ENCODE data around the gene CTPS1.

Gene CTPS1, protein sequence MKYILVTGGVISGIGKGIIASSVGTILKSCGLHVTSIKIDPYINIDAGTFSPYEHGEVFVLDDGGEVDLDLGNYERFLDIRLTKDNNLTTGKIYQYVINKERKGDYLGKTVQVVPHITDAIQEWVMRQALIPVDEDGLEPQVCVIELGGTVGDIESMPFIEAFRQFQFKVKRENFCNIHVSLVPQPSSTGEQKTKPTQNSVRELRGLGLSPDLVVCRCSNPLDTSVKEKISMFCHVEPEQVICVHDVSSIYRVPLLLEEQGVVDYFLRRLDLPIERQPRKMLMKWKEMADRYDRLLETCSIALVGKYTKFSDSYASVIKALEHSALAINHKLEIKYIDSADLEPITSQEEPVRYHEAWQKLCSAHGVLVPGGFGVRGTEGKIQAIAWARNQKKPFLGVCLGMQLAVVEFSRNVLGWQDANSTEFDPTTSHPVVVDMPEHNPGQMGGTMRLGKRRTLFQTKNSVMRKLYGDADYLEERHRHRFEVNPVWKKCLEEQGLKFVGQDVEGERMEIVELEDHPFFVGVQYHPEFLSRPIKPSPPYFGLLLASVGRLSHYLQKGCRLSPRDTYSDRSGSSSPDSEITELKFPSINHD

DNA sequence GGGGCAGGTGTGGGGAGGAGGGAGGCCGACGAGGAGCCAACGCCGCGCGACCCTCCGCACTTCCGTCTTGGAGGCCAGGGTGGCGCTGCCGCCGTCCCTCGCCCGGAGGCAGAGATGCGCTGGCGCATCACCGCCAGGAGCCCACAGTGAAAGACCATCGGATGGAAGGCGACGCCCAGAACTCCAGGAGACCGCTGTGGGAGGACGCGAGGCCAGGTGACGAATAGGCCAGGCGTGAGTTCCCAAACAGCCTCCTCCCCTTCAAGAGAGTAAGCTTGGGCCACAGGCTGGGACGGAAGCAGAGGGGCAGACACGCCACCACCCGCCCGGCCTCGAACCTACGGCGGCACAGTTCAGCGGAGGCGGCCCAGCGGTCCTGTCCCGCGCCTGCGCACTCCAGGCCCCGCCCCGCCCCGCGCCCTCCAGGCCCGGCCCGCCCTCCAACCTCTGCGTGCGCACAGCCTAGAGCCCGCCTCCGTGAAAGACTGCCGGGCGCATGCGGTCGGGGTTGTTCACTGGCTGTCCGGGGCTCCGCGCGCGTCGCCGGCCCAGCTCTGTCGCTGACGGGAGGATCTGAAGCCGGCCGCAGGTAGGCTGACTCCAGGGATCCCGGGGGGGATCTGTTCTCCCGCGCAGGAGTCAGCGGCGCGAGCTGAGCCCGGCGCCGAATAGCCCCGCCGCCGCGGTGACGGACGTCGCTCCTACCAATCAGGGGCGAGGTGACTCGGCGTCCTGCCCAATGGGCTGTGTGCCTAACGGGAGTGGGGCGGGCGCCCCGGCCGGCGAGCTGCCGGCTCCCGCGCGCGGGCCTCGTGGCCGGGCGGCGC, at the start of gene CTPS1:
Gene CTPS1, plus strand, starts transcription at position 456 of the 827 bp plus-strand sequence. CDS start 3,595 bp downstream, outside the sequence.
- DNase-seq (ENCODE audit: low read depth): peak; percentile 95

DNA sequence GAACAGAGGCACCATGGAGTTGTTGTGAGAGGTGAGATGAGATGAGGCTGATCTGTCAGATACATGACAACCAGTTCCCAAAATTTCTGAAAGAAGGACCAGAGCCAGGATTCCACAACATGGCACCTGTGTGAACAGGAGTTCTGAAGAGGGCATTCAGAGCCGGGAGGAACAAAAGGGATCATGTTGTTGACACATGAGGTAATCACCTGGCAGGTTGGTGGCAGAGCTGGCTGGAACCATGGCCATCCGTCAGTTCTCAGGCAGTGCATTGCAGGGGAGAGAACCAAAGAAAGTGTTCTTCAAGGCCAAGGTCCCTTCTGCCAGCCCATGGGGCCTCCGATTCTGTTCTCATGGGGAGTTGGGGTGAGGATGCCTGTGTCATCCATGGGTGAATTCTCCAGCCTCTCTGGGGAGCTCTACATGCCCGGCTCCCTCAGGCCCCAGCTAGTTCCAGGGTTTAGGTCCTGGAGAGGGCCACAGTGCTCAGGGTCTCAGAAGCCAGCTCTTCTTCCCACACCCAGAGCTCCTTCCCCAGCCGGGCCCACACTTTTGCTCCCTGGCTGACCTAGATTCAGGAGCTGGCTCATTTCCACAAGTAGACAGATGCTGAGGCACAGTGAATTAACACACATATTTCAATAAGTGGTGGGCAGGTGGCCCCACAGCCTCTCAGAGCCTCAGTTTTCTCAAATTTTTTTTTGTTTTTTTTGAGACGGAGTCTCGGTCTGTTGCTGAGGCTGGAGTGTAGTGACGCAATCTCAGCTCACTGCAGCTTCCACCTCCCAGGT, 49.1 kb upstream of the CTPS1 start:
- no peak for DNase-seq (ENCODE audit: low read depth)

DNA sequence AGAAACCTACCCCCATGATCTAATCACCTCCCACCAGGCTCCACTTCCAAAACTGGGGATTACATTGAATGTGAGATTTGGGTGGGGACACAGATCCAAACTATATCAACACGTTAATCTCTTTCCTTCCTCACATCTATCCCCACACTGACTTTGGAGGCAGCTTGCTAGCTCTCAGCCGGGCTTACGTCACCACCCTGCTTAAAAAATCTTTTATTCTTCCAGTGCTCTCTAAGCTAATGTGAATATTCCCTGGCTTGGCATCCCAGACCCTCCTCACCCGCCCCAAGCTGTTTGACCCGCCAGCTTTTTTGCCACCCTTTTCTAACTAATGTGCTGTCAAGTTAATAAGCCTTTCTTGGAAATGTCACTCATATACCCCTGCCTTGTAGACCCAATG, 47.9 kb upstream of the CTPS1 start:
- no peak for DNase-seq (ENCODE audit: low read depth)

DNA sequence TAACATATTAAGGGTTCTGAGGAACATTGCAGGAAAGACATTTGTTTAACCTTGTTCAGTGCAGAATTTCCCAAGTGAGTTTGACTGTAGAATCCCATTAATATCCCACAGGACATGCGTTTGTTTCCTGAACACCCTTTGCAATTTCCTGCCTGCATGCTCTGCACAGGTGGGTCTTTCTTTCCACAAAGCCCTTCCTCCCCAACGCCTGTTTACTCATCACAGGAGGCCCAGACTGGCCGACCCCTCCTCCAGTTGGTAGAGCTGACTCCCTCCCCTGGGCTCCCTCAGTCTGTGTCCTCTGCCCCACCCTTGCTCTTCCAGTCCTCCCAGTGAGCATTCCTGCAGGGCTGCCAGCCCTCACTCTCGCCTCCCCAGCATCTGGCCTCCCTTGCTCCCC, 47.5 kb upstream of the CTPS1 start:
- no peak for DNase-seq (ENCODE audit: low read depth)

DNA sequence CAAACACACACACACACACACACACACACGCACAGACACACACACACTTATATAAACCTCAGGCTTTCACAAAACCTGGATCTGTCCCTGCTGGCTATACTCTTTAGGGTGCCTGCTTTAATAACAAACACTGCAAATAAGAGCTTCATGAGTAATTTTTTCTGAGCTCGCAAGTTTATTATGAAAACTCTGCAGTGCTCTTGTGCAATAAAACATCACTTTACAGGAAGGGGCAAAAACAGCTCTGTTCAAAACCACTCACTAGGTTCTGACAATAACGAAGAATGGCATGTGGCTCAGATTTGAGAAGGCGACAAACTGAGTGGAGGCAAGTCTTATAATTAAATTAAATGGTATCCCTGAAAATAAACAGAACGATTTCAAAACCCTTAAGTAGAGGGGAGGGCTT, 42.6 kb upstream of the CTPS1 start:
- DNase-seq (ENCODE audit: low read depth): peak; percentile 84

DNA sequence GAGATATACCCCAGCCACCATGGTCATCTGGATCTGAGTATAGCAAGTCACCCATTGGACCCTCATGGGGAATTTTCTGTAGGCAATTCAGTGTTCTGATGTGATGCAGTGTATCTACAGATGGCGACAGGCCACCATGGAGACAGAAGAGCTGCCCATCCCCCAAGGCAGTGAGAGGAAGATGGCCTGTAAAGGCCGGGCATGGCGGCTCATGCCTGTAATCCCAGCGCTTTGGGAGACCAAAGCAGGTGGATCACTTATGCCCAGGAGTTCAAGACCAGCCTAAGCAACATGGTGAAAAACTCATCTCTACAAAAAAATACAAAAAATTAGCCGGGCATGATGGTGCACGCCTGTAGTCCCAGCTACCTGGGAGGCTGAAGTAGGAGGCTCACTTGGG, 41.1 kb upstream of the CTPS1 start:
- DNase-seq (ENCODE audit: low read depth): no peak

DNA sequence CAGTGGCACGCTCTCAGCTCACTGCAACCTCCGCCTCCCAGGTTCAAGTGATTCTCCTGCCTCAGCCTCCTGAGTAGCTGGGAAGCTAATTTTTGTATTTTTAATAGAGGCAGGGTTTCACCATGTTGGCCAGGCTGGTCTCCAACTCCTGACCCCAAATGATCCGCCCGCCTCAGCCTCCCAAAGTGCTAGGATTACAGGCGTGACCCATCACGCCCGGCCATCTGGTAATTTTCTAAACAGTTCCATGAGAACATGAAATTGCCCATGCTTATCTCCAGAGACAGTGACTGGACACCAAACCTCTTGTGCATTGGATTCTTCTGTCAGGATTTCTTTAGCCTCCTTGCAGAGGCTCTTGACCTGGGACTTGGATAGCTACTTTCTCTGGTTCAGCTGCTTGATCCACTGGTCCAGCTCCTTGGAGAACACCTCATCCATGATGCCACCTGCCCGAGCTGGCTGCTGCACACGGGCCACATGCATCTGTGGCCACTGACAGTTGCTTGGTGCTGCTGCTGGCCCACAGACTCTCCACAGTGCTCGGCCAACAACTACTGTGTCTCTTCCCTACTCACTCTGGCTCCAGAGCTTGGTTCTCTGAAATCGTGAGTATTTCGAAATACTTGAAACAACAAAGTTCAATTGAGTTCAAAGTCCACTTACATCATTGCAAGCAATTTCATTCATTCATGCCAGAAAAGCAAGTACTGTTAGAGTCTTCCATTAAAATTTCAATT, 40.0 kb upstream of the CTPS1 start:
- DNase-seq (ENCODE audit: low read depth): peak; percentile 66

DNA sequence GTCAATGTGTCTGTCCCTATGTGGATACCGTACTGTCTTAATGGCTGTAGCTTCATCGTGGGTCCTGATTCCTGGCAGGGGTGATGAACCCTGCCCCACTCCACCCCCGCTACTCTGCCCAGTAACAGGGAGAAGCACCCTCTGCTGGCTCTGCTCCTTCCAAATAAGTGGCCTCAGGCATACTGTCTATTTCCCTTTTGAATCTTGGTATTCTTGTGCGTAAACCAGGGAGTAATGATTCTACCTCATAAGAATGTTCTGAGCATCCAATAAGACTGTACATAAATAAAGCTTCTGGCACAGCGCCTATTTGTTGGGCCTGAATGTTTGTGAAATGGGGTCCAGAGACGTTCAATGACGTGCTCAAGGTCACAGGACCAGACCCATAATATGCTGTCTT, 35.2 kb upstream of the CTPS1 start:
- DNase-seq (ENCODE audit: low read depth): peak; percentile 96

DNA sequence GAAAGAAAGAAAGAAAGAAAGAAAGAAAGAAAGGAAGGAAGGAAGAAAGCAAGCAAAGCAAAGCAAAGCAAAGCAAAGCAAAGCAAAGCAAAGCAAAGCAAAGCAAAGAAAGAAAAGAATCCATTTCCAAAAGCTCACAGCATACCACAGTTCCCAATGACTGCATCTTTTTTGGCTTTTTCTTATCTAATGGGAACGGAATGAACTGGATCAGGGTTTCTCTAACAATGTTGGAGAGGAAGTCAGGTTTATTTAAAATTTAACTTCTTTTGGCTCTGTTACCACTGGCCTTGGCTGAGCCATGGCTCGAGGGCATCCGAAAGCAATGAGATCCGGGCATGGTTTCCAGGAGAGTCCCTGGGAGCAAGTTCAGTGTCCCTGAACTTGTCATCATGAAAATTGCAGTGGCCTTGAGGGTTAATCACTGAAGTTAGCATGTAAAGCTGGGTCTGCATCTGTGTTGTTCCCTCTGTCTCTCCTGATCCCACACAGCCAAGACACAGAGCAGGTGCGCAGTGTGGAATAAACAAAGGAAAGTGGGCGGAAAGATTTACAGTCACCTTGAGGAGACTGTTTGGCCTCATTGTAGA, 34.6 kb upstream of the CTPS1 start:
- DNase-seq (ENCODE audit: low read depth): peak; percentile 88

DNA sequence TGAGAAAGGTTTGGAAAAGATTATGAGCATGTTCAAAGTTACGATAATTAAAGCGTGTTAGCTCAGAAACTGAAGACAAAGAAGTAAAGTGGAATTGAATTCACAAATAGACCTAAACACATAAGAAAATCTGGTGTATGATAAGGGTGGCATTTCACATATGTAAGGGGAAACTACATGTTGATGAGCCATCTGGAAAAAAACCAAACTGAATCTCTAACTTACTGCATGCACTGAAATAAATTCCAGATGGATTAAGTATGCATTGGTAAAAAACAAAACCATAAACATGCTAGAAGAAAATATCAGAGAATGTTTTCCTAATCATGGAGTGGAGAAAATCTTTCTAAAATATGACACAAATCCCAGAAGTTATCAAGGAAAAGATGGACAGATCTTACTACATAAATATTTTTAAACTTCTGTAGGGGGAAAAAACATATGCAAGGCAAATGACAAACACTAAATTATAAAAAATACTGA, 34.0 kb upstream of the CTPS1 start:
- peak; percentile 61 for DNase-seq (ENCODE audit: low read depth)

DNA sequence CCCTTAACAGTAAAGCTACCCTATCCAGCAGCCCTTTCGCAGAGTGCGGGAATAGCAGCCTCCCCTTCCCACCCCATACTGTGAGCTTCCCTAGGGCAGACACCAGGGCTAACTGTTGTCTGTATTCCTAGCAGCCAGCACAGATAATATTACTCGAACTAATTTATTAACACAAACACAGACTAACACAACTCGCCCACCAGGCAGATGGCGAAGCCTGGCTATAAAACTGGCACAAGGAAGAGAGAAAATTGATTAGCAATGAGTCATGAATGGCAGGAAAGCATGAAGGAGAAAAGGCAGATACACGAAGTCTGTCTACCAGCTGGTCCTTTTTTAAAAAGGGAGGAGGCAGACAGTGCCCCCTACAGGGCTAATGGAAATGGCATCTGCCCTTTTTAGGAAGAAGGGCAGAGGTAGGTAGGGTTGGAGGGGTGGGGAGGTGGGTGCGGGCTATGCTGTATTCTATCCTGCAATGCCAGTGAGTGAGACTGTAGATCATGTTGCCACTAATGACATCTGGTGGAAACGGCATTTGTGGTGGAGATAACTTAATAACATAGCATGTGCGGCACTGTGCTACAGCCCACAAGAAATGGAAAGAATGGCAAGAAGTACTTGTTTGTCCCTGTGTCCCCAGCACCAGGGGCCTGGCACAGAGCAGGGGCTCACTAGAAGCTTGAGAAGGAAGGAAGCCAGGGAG, 30.6 kb upstream of the CTPS1 start:
- peak; percentile 79 for DNase-seq (ENCODE audit: low read depth)

DNA sequence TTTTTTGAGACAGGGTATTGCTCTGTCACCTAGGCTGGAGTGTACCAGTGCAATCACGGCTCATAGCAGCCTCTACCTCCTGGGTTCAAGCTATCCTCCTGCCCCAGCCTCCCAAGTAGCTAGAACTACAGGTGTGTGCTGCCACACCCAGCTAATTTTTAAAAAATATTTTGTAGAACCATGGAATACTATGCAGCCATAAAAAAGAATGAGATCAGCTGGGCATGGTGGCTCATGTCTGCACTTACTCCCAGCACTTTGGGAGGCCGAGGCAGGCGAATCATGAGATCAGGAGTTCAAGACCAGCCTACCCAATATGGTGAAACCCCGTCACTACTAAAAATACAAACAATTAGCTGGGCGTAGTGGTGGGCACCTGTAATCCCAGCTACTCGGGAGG, 29.9 kb upstream of the CTPS1 start:
- DNase-seq (ENCODE audit: low read depth): no peak

DNA sequence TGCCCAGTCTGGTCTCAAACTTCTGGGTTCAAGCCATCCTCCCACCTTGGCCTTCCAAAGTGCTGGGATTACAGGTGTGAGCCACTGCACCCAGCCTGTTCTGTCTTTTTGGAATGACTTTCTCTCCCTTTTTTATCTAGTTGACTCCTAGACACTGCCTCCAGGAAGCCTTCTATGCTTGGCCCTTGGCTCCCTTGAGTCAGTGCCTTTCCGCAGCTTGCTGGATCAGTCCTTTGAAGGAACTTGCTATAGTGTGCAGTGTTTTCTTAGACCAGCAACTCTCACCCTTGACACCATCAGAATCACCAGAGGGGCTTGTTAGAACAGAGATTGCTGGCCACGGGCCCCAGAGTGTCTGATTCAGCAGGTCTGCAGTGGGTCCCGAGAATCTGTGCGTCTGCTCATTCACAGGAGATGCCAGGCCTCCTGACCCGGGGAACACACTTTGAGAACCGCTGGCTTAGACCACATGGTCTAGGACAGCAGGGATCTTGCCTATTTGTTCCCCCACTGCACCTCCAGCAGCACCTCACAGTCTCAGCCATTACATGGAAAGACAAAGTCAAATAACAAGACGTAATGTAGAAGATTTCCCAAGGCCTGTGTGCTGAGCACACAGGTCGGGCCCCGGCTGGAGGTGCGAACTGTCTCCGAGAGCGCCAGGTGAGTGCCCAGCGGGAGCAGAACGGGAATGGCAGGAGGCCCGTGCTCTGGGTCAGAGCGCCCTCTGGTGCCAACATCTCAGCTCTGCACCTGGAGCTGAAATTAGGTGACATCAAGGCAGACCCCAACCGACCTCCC, 27.4 kb upstream of the CTPS1 start:
- peak; percentile 60 for DNase-seq (ENCODE audit: low read depth)

DNA sequence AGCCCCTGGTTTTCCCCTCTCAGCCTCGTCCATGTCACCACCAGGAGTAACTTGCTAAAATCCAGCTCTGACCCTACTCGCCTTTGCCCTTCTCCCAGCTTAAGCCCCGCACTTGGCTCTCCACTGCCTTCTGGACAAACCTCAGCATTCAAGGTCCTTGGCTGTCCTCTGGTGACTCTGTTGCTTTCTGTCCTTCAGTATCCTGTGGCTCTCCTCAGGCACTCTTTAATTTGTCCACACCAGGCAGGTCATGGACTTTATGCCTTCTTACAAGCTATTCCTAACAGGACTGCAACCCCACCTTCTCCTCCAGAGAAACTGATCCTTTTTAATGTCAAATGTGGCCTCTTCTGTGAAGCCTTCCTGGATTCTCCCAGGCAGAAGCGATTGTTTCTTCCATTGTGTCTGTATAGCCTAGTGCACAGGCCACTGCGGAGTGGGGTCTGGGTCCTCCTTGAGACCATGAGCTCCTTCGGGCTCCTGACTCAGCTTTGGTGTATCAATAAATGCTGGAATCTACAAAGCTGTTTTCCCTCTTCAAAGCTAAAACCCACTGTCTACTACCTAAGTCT, 26.7 kb upstream of the CTPS1 start:
- DNase-seq (ENCODE audit: low read depth): no peak

DNA sequence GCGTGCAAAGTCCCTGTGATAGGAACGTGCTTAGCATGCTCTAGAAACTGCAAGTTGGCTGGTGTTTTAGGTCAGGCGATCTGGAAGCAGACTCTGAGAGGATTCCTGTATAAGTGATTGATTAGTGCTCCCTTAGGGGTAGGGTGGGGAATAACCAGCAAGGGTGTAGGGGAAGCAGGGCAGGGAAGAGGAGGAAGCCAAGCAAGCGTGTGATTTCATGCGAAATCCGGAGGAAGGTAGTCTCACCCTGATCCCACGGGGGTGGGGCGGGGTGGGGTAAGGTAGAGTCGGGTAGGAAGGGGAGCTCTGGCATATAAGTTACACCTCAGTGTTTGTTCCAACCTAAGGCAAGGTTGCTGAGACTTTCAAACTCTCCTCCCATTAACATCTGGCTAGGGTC, 24.9 kb upstream of the CTPS1 start:
- no peak for DNase-seq (ENCODE audit: low read depth)

DNA sequence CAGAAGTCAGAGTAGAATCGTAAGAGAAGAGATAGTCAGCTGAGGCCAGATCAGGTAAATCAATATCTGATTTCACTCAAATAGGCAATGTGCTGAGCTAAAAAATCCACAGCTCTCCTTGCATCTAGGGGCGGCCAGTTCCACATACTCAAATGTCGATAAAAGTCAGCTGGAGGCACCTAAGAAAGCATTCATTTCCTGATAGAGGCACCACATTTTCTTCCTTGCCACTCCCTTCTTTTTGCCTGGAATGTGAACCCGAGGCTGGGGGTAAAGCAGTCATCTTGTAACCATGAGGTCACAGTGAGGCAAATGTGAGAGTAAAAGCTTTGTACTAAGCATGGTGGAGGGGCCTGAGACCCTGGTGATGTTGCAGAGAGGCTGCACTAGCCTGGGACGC, 24.2 kb upstream of the CTPS1 start:
- DNase-seq (ENCODE audit: low read depth): peak; percentile 49

DNA sequence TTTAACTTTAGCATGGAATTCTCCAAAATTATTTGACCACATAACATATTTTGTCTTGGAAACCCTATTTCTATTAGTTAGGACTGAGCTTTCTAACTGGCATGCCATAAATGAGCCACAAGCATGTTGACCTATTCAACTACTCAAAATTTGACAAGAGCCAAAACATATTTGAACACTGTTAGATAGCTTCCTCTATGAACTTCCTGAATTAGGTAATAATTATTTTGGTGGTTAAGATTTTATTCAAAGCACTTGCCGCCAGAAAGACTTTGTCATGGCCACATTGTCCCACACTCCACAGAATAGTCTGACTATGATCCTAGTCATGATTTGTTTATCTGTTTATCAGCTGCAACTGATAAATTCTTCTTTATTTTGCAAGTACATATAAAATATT, 23.1 kb upstream of the CTPS1 start:
- peak; percentile 47 for DNase-seq (ENCODE audit: low read depth)

DNA sequence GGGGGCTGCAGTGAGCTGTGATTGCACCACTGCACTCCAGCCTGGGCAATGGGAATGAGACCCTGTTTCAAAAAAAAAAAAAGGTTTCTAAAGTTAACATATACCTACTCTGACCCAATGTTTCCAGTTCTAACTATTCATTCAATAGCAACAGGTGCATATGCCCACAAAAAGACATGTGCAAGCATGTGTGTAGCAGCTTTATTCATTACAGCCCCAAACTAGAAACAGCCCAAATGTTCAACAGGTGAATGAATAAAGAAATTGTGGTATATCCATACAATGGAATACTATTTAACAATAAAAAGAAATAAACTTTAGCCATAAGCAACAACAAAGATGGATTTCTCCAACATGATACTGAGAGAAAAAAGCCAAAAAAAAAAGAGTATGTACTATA, 21.3 kb upstream of the CTPS1 start:
- no peak for DNase-seq (ENCODE audit: low read depth)

DNA sequence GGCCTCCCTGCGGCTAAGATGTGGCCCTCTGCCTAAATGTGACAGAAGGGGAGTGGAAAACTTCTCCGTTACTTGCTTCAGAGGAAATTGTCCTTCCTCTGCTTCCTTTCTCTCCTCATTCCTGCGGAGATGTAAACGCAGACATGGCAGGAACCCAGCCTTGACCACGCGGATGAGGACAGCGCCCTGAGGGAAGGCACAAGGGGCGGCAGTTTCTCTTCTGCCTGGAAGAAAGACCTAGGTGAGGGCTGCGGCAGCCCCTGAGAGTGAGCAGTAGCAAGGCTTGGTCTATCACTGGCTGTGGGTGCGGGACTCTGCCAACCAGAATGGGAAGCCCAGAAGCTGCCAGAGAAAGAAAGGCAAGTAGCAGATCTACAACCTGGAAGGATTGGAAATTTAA, 14.0 kb upstream of the CTPS1 start:
- DNase-seq (ENCODE audit: low read depth): no peak

Data from EH (cell line).